Astrocyte (in vitro differentiated cells and primary cell): ENCODE data around the gene NGRN. TPM values are rescaled to one million over a fixed set of nuclear protein-coding genes. Genes with fewer than 3 reads are reported as not detected.

Experiments
- DNase-seq: peaks from one replicate; pipeline ENCODE4 v3.0.0-alpha.2; 2010; ENCODE audit warnings: low read depth
- FAIRE-seq: peaks from 2 replicates; lab custom pipeline; 2011; peaks lifted over from hg19 to GRCh38; lab: Jason Lieb, UNC
- H2AFZ ChIP-seq: 2 replicates; pipeline ENCODE4 v1.6.0; 2012; ENCODE audit warnings: low read depth, low read length, inconsistent platforms
- H3K27ac ChIP-seq: 2 replicates; pipeline ENCODE4 v1.5.1; 2011; ENCODE audit warnings: low read depth, low read length, inconsistent platforms
- H3K27me3 ChIP-seq: 2 replicates; pipeline ENCODE4 v1.6.0; 2011; ENCODE audit warnings: low read length, inconsistent platforms; ENCODE audit not compliant: insufficient read depth
- H3K36me3 ChIP-seq: 2 replicates; pipeline ENCODE4 v1.5.1; 2011; ENCODE audit warnings: low read length, inconsistent platforms; ENCODE audit not compliant: insufficient read depth
- H3K4me1 ChIP-seq: 2 replicates; pipeline ENCODE4 v1.5.1; 2011; ENCODE audit warnings: low read length, inconsistent platforms; ENCODE audit not compliant: insufficient read depth
- H3K4me2 ChIP-seq: 2 replicates; pipeline ENCODE4 v1.6.0; 2012; ENCODE audit warnings: low read length, inconsistent platforms
- H3K4me3 ChIP-seq: 2 replicates; pipeline ENCODE4 v1.5.1; 2011; ENCODE audit warnings: low read depth, mild to moderate bottlenecking, low read length, inconsistent platforms; ENCODE audit not compliant: insufficient read depth
- H3K79me2 ChIP-seq: 2 replicates; pipeline ENCODE4 v1.6.0; 2012; ENCODE audit warnings: mild to moderate bottlenecking, low read length, inconsistent platforms; ENCODE audit not compliant: insufficient read depth
- H3K9ac ChIP-seq: 2 replicates; pipeline ENCODE4 v1.6.0; 2012; ENCODE audit warnings: mild to moderate bottlenecking, low read length, inconsistent platforms
- H3K9me3 ChIP-seq: 2 replicates; pipeline ENCODE4 v1.5.1; 2012; ENCODE audit warnings: low read depth, mild to moderate bottlenecking, low read length, inconsistent platforms; ENCODE audit not compliant: insufficient read depth
- H4K20me1 ChIP-seq: 2 replicates; pipeline ENCODE4 v1.6.0; 2012; ENCODE audit warnings: low read length, inconsistent platforms; ENCODE audit not compliant: insufficient read depth
- H3K27ac Mint-ChIP-seq: one replicate; pipeline ENCODE4 v1.8.0; 2021; ENCODE audit warnings: mild to moderate bottlenecking, mixed read lengths; ENCODE audit not compliant: unreplicated experiment
- H3K27me3 Mint-ChIP-seq: one replicate; pipeline ENCODE4 v1.8.0; 2021; ENCODE audit warnings: low read depth, mixed read lengths; ENCODE audit not compliant: unreplicated experiment
- H3K36me3 Mint-ChIP-seq: one replicate; pipeline ENCODE4 v1.8.0; 2021; ENCODE audit warnings: low read depth, mixed read lengths; ENCODE audit not compliant: unreplicated experiment
- H3K4me1 Mint-ChIP-seq: one replicate; pipeline ENCODE4 v1.8.0; 2021; ENCODE audit warnings: low read depth, mixed read lengths; ENCODE audit not compliant: unreplicated experiment
- H3K4me3 Mint-ChIP-seq: one replicate; pipeline ENCODE4 v1.8.0; 2021; ENCODE audit warnings: mild to moderate bottlenecking, moderate library complexity, mixed read lengths; ENCODE audit not compliant: unreplicated experiment
- H3K9me3 Mint-ChIP-seq: one replicate; pipeline ENCODE4 v1.8.0; 2021; ENCODE audit warnings: mild to moderate bottlenecking, mixed read lengths; ENCODE audit not compliant: unreplicated experiment
- CTCF ChIP-seq: IDR thresholded peaks from 2 replicates; pipeline ENCODE4 v1.5.1; 2011; ENCODE audit warnings: low read depth, mild to moderate bottlenecking, inconsistent platforms, low read length, moderate library complexity; ENCODE audit not compliant: insufficient read depth
- EZH2 ChIP-seq: IDR thresholded peaks from 2 replicates; pipeline ENCODE4 v1.6.1; 2012; ENCODE audit warnings: mild to moderate bottlenecking, low read length, inconsistent platforms; ENCODE audit not compliant: insufficient read depth
- total RNA-seq: library from RNA; stranded (reverse); gene quantifications from 2 replicates; pipeline ENCODE4 v1.2.1, GENCODE V29; 2021

NGRN gene
- total RNA-seq, 1 donor from 2014 or later = 98.6 TPM

DNA sequence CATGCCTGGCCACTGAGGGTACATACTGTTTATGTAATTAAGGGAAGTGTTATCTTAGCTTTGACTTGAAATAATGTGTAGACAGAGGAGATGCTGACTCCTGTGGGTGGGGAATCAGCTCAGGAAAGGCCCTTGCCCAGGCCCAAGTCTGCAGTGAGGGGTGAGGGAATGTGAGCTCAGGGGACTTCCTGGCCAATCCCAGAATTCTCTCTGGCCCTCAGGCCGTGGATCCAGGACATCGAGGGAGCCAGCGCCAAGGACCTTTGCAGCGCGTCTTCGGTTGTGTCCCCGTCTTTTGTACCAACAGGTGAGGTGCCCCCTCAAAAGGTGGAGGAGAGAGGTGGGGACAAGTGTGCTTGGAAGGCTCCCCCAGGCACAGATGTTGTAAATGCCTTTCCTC is 38.1 kb upstream of the NGRN start:
- TF ChIP-seq CTCF = no peak
- TF ChIP-seq EZH2 = no peak
- no peak overlapping the region for H3K4me3 ChIP-seq
- H3K27me3 ChIP-seq = no peaks in the 10 kb centered on the region
- peaks cover 3% of the 10 kb centered on the region for H3K4me1 ChIP-seq
- peaks cover 8% of the 10 kb centered on the region for H3K36me3 Mint-ChIP-seq
- no peak overlapping the region for H3K27ac ChIP-seq
- no peak for FAIRE-seq
- no peak for DNase-seq
- H3K79me2 ChIP-seq = peaks cover 10% of the 10 kb centered on the region
- H3K9ac ChIP-seq = no peak overlapping the region
- H3K36me3 ChIP-seq = peaks cover 8% of the 10 kb centered on the region
- H3K27me3 Mint-ChIP-seq = no peaks in the 10 kb centered on the region
- H3K9me3 ChIP-seq = no peaks in the 10 kb centered on the region
- H2AFZ ChIP-seq = no peak overlapping the region
- peaks cover 13% of the 10 kb centered on the region for H4K20me1 ChIP-seq
- H3K4me1 Mint-ChIP-seq = peaks cover 5% of the 10 kb centered on the region
- no peak overlapping the region for H3K4me2 ChIP-seq
- no peak overlapping the region for H3K4me3 Mint-ChIP-seq
- H3K27ac Mint-ChIP-seq = no peak overlapping the region
- no peaks in the 10 kb centered on the region for H3K9me3 Mint-ChIP-seq

- Histone ChIP-seq H3K9ac (no peak overlapping the region), H4K20me1 (peaks cover 20% of the 10 kb centered on the region), H3K4me3 (no peak overlapping the region), H3K79me2 (peaks cover 16% of the 10 kb centered on the region), H3K4me2 (no peak overlapping the region), H3K27ac (no peak overlapping the region), H3K27me3 (no peaks in the 10 kb centered on the region), H3K9me3 (no peaks in the 10 kb centered on the region), H3K36me3 (peaks cover 8% of the 10 kb centered on the region), H2AFZ (no peak overlapping the region), H3K4me1 (peaks cover 3% of the 10 kb centered on the region)
- no peak overlapping the region for H3K4me3 Mint-ChIP-seq
- H3K4me1 Mint-ChIP-seq = peaks cover 5% of the 10 kb centered on the region
- TF ChIP-seq CTCF = no peak
- TF ChIP-seq EZH2 = no peak
- H3K36me3 Mint-ChIP-seq = peaks cover 8% of the 10 kb centered on the region
- no peaks in the 10 kb centered on the region for H3K9me3 Mint-ChIP-seq
- no peaks in the 10 kb centered on the region for H3K27me3 Mint-ChIP-seq
- no peak for FAIRE-seq
- no peak for DNase-seq
- no peak overlapping the region for H3K27ac Mint-ChIP-seq
Measured at GRCh38 chr15:90227816-90228772, 37.4 kb upstream of the NGRN start.

GRCh38 chr15:90228960-90229359 is 36.5 kb upstream of the NGRN start:
- no peak for FAIRE-seq
- Histone ChIP-seq H3K4me1 (peaks cover 3% of the 10 kb centered on the region), H4K20me1 (peaks cover 21% of the 10 kb centered on the region), H2AFZ (no peak overlapping the region), H3K27me3 (no peaks in the 10 kb centered on the region), H3K79me2 (peaks cover 20% of the 10 kb centered on the region), H3K9me3 (no peaks in the 10 kb centered on the region), H3K36me3 (peaks cover 8% of the 10 kb centered on the region), H3K4me2 (no peak overlapping the region), H3K27ac (no peak overlapping the region), H3K9ac (no peak overlapping the region), H3K4me3 (no peak overlapping the region)
- no peak for TF ChIP-seq CTCF
- no peak for TF ChIP-seq EZH2
- Mint-ChIP-seq H3K27ac (no peak overlapping the region), H3K27me3 (no peaks in the 10 kb centered on the region), H3K4me1 (peaks cover 5% of the 10 kb centered on the region), H3K36me3 (peaks cover 8% of the 10 kb centered on the region), H3K4me3 (no peak overlapping the region), H3K9me3 (no peaks in the 10 kb centered on the region)
- DNase-seq = no peak
